Right renal cortex interstitium (tissue), 3 donors: Measurements from ENCODE around the gene ZNF607. TPM values are rescaled to one million over a fixed set of nuclear protein-coding genes. Genes with fewer than 3 reads are reported as not detected.
A peak's percentile ranks its signal among the peaks of the same experiment; 100 is the strongest.

Experiments
- DNase-seq, 3 donors: peaks; one replicate each; pipeline ENCODE4 v3.0.0-alpha.2; 2013; ENCODE audit warnings: low read depth in 3 of 3, low spot score in 2 of 3
- polyA plus RNA-seq, 3 donors: library from polyadenylated mRNA; unstranded; fragments of 120-200 nt; gene quantifications; one replicate each; pipeline ENCODE4 v1.2.1, GENCODE V29; 2013; ENCODE audit not compliant: insufficient read length in 3 of 3

ZNF607 gene
- polyA plus RNA-seq, 3 donors, result 13.2 to 15.7 (median 13.4) TPM

GRCh38 chr19:37654629-37655300 lies 64.8 kb downstream of the ZNF607 start:
- DNase-seq, result peak; percentile 29 to 53 (median 32)

GRCh38 chr19:37654118-37654517 lies 65.4 kb downstream of the ZNF607 start:
- peak in 1 of 3 donors; percentile 10 for DNase-seq

Other genes with a start within 250 kb of the ZNF607 start
- 10 to 100 TPM; 18.3 to 20.6 (median 19.6) TPM for gene ZNF793, start 212.8 kb downstream of the ZNF607 start, polyA plus RNA-seq
- gene ZNF571, start 125.0 kb downstream of the ZNF607 start, polyA plus RNA-seq, result 10 to 100 TPM in 2 of 3 donors, 1 to 10 TPM in 1; 9.3 to 11.2 (median 10.9) TPM
- gene ZNF540, start 124.9 kb downstream of the ZNF607 start, polyA plus RNA-seq, result 1 to 10 TPM; 4.5 to 5.1 (median 5.0) TPM
- gene ZFP30, start 64.3 kb downstream of the ZNF607 start, polyA plus RNA-seq, result 10 to 100 TPM; 23.2 to 27.0 (median 23.4) TPM
- 10 to 100 TPM; 11.0 to 13.4 (median 12.5) TPM for gene ZNF573, start 59.8 kb upstream of the ZNF607 start, polyA plus RNA-seq
- gene WDR87, start 186.8 kb upstream of the ZNF607 start, polyA plus RNA-seq, result under 1 TPM in 1 of 3 donors, not detected in 2; 0.01 TPM
- gene SIPA1L3, start 187.4 kb upstream of the ZNF607 start, polyA plus RNA-seq, result 10 to 100 TPM; 25.4 to 28.2 (median 25.7) TPM